Esophagus muscularis mucosa (tissue), 3 donors: ENCODE measurements around the gene DSCAM.

Experiments used
- POLR2A ChIP-seq: fragments of 450-650 bp; IDR thresholded peaks from one replicate; pipeline ENCODE4 v1.6.1; 2017; ENCODE audit warnings: antibody characterized with exemption, moderate library complexity, mild to moderate bottlenecking, low read depth
- TF ChIP-seq, protein P1 (sequence below), 3 experiments: fragments of 200-600 bp in 2 of 3; fragments of 450-650 bp in 1 of 3; sonication (generic) in 2 of 3; IDR thresholded peaks; one replicate each; pipeline ENCODE4 v1.5.1; 2017 to 2019; ENCODE audit warnings: antibody characterized with exemption in 3 of 3, mild to moderate bottlenecking in 2 of 3, moderate library complexity in 1 of 3

DNA sequence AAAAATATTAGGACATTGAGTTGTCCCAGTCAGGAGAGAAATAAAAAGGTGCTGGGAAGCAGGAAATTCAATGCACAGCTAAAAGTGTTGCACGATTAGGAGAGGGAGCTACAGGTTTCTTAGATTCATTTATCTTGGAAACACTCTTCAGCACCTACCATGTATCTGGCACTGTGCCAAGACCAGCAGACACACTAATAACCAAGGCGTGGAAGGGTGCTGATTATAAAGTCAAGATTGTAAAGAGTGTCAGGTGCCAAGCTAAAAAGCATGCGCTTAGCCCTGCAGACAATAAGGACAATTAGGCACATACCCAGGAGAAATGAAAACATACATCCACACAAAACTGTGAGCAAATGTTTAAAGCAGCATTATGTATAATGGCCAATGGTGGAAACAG, 129.9 kb downstream of the DSCAM start:
- TF ChIP-seq, protein P1, sequence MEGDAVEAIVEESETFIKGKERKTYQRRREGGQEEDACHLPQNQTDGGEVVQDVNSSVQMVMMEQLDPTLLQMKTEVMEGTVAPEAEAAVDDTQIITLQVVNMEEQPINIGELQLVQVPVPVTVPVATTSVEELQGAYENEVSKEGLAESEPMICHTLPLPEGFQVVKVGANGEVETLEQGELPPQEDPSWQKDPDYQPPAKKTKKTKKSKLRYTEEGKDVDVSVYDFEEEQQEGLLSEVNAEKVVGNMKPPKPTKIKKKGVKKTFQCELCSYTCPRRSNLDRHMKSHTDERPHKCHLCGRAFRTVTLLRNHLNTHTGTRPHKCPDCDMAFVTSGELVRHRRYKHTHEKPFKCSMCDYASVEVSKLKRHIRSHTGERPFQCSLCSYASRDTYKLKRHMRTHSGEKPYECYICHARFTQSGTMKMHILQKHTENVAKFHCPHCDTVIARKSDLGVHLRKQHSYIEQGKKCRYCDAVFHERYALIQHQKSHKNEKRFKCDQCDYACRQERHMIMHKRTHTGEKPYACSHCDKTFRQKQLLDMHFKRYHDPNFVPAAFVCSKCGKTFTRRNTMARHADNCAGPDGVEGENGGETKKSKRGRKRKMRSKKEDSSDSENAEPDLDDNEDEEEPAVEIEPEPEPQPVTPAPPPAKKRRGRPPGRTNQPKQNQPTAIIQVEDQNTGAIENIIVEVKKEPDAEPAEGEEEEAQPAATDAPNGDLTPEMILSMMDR (IDR thresholded peaks at IDR 0.05) = no peak
- no peak for TF ChIP-seq POLR2A
